ENCODE data around the gene USP17L10.
A peak's percentile ranks its signal among the peaks of the same experiment; 100 is the strongest.
"Not testable (repeated sequence)": the region's sequence is repeated elsewhere in the genome, so short reads cannot be mapped to it uniquely, and the experiment has no call there.

Gene USP17L10, protein sequence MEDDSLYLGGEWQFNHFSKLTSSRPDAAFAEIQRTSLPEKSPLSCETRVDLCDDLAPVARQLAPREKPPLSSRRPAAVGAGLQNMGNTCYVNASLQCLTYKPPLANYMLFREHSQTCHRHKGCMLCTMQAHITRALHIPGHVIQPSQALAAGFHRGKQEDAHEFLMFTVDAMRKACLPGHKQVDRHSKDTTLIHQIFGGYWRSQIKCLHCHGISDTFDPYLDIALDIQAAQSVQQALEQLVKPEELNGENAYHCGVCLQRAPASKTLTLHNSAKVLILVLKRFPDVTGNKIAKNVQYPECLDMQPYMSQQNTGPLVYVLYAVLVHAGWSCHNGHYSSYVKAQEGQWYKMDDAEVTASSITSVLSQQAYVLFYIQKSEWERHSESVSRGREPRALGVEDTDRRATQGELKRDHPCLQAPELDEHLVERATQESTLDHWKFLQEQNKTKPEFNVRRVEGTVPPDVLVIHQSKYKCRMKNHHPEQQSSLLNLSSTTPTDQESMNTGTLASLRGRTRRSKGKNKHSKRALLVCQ

DNA sequence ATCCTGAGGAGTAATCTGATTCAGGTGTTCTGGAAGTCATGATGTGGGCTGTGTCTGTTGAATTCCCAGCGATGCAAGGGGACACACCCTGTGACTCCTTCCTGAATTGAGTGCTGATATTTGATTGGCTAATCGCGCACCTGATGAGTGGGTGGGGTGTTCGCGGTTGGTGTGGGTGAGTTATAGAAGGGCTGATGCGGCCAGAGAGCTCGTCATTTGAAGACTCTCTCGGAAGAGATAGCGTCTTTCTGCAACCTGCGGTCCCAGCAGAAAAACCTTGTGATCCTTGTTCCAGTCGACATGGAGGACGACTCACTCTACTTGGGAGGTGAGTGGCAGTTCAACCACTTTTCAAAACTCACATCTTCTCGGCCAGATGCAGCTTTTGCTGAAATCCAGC lies at the start of gene USP17L10:
Gene USP17L10 (plus strand): TSS at position 301 of the 400 bp plus-strand sequence. CDS start 0 bp downstream, at position 301.
- not testable (repeated sequence) for FAIRE-seq; DNase-seq (ENCODE audit: insufficient read length, low spot score)

DNA sequence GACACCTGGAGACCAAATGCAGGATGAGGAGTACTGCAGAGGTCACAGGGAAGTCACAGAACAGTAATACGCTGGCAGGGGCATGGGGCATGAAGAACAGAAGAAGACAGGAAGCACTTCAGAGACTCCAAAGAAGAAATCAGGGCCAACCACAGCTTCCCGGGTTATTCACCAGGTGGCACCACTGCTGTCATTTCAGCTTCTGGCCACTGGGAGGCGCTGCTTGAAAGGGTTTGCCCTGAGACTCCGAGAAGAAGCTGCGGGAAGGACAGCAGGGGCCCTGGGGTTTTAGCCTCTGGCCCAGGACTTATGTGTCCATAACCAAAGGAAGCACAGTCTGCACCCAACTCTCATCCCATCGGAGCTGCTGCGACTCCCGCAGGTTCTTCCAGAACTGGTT lies 44.5 kb upstream of the USP17L10 start:
- not testable (repeated sequence) for FAIRE-seq; DNase-seq (ENCODE audit: insufficient read length, low spot score)

DNA sequence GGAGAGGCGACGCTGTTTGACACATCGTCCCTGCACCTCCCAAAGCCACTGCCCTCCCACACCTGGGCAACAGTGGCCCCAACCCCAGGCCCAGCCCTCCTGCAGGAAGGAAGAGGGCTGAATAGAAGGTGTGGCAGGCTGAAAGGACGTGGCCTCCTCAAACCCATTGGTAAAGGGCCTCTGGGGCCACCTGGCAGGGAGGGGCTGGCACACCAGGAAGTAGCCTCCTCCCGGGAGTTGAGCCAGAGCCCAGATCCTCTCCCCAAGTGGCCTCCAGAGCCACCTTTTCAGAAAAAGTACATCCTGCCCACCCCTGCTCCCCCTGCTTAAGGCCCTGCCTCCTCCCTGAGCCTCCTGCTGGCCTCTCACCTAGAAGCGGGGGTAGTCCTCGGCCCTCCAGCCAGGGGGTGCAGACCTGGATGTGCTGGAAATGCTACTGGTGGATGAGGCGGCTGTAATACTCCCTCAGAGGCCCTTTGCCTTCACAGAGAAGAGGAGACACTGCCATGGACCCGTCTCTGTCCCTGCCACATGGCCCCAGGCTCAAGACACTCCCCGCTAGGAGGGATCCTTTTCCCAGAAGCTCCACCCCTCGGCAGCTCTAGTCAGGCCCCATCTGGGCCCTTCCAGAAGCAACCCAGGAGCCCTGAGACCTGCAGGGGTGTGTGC lies 40.5 kb upstream of the USP17L10 start, which contains the start of gene FAM90A26:
Gene FAM90A26 (plus strand): TSS at position 619 of the 669 bp plus-strand sequence. CDS start 2,764 bp downstream, outside the sequence.
- FAIRE-seq; DNase-seq (ENCODE audit: insufficient read length, low spot score): not testable (repeated sequence)

DNA sequence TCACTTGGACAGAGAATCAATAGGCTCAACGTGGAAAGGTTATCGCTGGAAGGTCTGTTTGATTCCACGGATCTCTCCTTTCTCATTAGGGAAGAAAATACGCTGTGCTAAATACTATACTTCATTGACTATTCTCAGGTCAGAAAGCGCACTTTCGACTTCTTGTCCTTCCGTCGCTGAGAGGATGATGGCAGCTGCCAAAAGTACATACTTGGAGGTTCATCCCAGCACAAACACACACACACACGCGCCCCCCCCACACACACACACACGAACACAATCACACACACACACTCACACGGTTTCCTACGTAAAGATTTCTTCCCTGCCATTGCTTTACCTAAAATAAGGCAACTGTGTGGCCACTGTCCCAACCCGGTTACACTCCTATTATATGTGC lies 4.2 kb downstream of the USP17L10 start:
- FAIRE-seq; DNase-seq (ENCODE audit: insufficient read length, low spot score): not testable (repeated sequence)

DNA sequence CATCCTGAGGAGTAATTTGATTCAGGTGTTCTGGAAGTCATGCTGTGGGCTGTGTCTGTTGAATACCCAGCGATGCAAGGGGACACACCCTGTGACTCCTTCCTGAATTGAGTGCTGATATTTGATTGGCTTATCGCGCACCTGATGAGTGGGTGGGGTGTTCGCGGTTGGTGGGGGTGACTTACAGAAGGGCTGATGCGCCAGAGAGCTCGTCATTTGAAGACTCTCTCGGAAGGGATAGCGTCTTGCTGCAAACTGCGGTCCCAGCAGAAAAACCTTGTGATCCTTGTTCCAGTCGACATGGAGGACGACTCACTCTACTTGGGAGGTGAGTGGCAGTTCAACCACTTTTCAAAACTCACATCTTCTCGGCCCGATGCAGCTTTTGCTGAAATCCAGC lies 4.6 kb downstream of the USP17L10 start, which contains the start of gene USP17L11:
Gene USP17L11 (plus strand): TSS at position 301 of the 400 bp plus-strand sequence. CDS start 0 bp downstream, at position 301.
- DNase-seq (ENCODE audit: insufficient read length, low spot score); FAIRE-seq: not testable (repeated sequence)

DNA sequence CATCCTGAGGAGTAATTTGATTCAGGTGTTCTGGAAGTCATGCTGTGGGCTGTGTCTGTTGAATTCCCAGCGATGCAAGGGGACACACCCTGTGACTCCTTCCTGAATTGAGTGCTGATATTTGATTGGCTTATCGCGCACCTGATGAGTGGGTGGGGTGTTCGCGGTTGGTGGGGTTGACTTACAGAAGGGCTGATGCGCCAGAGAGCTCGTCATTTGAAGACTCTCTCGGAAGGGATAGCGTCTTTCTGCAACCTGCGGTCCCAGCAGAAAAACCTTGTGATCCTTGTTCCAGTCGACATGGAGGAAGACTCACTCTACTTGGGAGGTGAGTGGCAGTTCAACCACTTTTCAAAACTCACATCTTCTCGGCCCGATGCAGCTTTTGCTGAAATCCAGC lies 9.4 kb downstream of the USP17L10 start, which contains the start of gene USP17L12:
Gene USP17L12 (plus strand): TSS at position 301 of the 400 bp plus-strand sequence. CDS start 0 bp downstream, at position 301.
- FAIRE-seq; DNase-seq (ENCODE audit: insufficient read length, low spot score): not testable (repeated sequence)

DNA sequence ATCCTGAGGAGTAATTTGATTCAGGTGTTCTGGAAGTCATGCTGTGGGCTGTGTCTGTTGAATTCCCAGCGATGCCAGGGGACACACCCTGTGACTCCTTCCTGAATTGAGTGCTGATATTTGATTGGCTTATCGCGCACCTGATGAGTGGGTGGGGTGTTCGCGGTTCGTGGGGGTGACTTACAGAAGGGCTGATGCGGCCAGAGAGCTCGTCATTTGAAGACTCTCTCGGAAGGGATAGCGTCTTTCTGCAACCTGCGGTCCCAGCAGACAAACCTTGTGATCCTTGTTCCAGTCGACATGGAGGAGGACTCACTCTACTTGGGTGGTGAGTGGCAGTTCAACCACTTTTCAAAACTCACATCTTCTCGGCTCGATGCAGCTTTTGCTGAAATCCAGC lies 14.1 kb downstream of the USP17L10 start, which contains the start of gene USP17L13:
Gene USP17L13 (plus strand): TSS at position 301 of the 400 bp plus-strand sequence. CDS start 0 bp downstream, at position 301.
- not testable (repeated sequence) for DNase-seq (ENCODE audit: insufficient read length, low spot score); FAIRE-seq

DNA sequence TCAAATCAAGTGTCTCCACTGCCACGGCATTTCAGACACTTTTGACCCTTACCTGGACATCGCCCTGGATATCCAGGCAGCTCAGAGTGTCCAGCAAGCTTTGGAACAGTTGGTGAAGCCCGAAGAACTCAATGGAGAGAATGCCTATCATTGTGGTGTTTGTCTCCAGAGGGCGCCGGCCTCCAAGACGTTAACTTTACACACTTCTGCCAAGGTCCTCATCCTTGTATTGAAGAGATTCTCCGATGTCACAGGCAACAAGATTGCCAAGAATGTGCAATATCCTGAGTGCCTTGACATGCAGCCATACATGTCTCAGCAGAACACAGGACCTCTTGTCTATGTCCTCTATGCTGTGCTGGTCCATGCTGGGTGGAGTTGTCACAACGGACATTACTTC lies 19.8 kb downstream of the USP17L10 start:
- FAIRE-seq; DNase-seq (ENCODE audit: insufficient read length, low spot score): not testable (repeated sequence)

DNA sequence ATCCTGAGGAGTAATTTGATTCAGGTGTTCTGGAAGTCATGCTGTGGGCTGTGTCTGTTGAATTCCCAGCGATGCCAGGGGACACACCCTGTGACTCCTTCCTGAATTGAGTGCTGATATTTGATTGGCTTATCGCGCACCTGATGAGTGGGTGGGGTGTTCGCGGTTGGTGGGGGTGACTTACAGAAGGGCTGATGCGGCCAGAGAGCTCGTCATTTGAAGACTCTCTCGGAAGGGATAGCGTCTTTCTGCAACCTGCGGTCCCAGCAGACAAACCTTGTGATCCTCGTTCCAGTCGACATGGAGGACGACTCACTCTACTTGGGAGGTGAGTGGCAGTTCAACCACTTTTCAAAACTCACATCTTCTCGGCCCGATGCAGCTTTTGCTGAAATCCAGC lies 23.6 kb downstream of the USP17L10 start, which contains the start of gene USP17L15:
Gene USP17L15 (plus strand): TSS at position 301 of the 400 bp plus-strand sequence. CDS start 0 bp downstream, at position 301.
- not testable (repeated sequence) for DNase-seq (ENCODE audit: insufficient read length, low spot score); FAIRE-seq

DNA sequence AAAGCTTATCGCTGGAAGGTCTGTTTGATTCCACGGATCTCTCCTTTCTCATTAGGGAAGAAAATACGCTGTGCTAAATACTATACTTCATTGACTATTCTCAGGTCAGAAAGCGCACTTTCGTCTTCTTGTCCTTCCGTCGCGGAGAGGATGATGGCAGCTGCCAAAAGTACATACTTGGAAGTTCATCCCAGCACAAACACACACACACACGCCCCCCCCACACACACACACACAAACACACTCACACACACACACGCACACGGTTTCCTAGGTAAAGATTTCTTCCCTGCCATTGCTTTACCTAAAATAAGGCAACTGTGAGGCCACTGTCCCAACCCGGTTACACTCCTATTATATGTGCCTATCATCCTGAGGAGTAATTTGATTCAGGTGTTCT lies 28.0 kb downstream of the USP17L10 start:
- not testable (repeated sequence) for DNase-seq (ENCODE audit: insufficient read length, low spot score); FAIRE-seq

DNA sequence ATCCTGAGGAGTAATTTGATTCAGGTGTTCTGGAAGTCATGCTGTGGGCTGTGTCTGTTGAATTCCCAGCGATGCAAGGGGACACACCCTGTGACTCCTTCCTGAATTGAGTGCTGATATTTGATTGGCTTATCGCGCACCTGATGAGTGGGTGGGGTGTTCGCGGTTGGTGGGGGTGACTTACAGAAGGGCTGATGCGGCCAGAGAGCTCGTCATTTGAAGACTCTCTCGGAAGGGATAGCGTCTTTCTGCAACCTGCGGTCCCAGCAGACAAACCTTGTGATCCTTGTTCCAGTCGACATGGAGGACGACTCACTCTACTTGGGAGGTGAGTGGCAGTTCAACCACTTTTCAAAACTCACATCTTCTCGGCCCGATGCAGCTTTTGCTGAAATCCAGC lies 33.1 kb downstream of the USP17L10 start, which contains the start of gene USP17L17:
Gene USP17L17 (plus strand): TSS at position 301 of the 400 bp plus-strand sequence. CDS start 0 bp downstream, at position 301.
- not testable (repeated sequence) for DNase-seq (ENCODE audit: insufficient read length, low spot score); FAIRE-seq

DNA sequence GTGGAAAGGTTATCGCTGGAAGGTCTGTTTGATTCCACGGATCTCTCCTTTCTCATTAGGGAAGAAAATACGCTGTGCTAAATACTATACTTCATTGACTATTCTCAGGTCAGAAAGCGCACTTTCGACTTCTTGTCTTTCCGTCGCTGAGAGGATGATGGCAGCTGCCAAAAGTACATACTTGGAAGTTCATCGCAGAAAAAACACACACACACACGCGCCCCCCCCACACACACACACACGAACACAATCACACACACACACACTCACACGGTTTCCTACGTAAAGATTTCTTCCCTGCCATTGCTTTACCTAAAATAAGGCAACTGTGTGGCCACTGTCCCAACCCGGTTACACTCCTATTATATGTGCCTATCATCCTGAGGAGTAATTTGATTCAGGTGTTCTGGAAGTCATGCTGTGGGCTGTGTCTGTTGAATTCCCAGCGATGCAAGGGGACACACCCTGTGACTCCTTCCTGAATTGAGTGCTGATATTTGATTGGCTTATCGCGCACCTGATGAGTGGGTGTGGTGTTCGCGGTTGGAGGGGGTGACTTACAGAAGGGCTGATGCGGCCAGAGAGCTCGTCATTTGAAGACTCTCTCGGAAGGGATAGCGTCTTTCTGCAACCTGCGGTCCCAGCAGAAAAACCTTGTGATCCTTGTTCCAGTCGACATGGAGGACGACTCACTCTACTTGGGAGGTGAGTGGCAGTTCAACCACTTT lies 37.7 kb downstream of the USP17L10 start, which contains the start of gene USP17L18:
Gene USP17L18 (plus strand): TSS at position 678 of the 728 bp plus-strand sequence. CDS start 0 bp downstream, at position 678.
- not testable (repeated sequence) for DNase-seq (ENCODE audit: insufficient read length, low spot score)
- peak; percentile 4 for FAIRE-seq

DNA sequence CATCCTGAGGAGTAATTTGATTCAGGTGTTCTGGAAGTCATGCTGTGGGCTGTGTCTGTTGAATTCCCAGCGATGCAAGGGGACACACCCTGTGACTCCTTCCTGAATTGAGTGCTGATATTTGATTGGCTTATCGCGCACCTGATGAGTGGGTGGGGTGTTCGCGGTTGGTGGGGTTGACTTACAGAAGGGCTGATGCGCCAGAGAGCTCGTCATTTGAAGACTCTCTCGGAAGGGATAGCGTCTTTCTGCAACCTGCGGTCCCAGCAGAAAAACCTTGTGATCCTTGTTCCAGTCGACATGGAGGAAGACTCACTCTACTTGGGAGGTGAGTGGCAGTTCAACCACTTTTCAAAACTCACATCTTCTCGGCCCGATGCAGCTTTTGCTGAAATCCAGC lies 42.6 kb downstream of the USP17L10 start, which contains the start of gene USP17L19:
Gene USP17L19 (plus strand): TSS at position 301 of the 400 bp plus-strand sequence. CDS start 0 bp downstream, at position 301.
- DNase-seq (ENCODE audit: insufficient read length, low spot score); FAIRE-seq: not testable (repeated sequence)

DNA sequence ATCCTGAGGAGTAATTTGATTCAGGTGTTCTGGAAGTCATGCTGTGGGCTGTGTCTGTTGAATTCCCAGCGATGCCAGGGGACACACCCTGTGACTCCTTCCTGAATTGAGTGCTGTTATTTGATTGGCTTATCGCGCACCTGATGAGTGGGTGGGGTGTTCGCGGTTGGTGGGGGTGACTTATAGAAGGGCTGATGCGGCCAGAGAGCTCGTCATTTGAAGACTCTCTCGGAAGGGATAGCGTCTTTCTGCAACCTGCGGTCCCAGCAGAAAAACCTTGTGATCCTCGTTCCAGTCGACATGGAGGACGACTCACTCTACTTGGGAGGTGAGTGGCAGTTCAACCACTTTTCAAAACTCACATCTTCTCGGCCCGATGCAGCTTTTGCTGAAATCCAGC lies 47.4 kb downstream of the USP17L10 start, which contains the start of gene USP17L20:
Gene USP17L20 (plus strand): TSS at position 301 of the 400 bp plus-strand sequence. CDS start 0 bp downstream, at position 301.
- FAIRE-seq; DNase-seq (ENCODE audit: insufficient read length, low spot score): not testable (repeated sequence)

Measured in HTR-8/SVneo (cell line).